ENCODE measurements around the gene AZU1.

Gene AZU1

DNA sequence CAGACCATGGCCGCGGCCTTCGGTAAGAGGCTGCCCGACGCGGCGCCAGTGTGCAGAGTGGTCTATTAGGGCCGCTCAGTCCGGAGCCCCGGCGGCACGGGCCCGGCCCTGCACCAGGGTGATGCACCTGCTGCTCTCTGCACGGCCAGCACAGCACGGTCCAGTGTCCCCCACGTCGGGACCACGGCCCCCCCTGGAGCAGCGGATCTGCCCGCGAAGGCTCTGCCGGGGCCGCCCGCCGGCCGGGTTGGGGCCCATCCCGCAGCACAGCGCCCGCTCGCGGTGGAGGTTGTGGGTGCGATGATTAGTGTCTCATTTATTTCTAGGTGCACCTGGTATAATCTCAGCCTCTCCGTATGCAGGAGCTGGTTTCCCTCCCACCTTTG, 22.5 kb upstream of the AZU1 start:
- peaks cover 15 to 49% of the 10 kb centered on the region in 2 donors for H3K4me1 ChIP-seq (ENCODE audit: control insufficient read depth in 1 of 2, insufficient read depth in 2 of 2, low read length in 2 of 2)
- no peak overlapping the region for H3K27ac ChIP-seq (ENCODE audit: low read length)
- no peaks in the 10 kb centered on the region for H3K9me3 ChIP-seq (ENCODE audit: control insufficient read depth in 1 of 2, low read length in 2 of 2)
- no peaks in the 10 kb centered on the region for H3K27me3 ChIP-seq (ENCODE audit: low read depth, low read length)
- H3K36me3 ChIP-seq (ENCODE audit: control insufficient read depth in 1 of 2, insufficient read depth in 2 of 2, low read length in 2 of 2), result peaks cover 40 to 70% of the 10 kb centered on the region in 2 donors
- no peak overlapping the region for H3K4me3 ChIP-seq (ENCODE audit: low read depth in 1 of 2, low read length in 2 of 2)

DNA sequence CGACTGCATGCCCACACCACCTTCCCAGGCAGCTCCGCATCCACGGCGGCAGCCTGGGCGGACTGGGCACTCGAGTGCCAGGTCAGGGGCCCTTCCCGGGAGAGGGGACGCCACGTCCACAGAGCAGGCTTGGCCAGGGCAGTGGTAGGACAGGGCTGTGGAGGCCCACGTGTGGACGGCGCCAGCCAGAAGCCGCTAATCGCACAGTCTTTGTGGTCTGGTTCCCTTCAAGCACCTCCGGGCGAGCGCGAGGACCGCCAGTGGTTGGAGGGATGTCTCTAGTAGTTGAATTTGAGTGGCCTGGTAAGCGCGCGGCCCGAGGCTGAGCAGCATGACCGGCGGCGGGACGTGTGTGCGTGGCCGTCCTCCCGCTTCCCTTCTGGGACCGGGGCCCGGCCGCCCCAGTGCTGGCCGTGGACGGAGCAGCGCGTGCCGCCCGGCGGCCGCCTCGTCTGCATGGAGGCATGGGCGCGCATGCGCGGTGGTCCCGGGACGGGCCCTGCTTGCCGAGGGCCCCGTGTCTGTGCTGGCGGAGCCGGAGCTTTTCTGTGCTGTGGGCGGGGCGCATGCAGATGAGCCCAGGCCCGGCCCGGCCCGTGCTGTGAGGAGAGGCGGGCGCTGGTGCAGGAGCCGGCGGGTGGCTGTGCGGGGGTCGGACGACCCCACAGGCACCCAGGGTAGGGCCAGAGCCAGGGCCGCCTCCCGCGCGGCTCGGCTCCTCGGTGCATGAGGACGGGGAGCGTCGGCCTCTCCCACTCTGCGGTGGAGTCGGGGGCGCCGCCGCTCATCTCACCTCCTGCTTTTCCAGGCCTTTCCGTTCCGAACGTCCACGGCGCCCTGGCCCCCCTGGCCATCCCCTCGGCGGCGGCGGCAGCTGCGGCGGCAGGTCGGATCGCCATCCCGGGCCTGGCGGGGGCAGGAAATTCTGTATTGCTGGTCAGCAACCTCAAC, 21.8 kb upstream of the AZU1 start:
- Histone ChIP-seq H3K27ac (ENCODE audit: low read length) (no peak overlapping the region), H3K36me3 (ENCODE audit: control insufficient read depth in 1 of 2, insufficient read depth in 2 of 2, low read length in 2 of 2) (peaks cover 47 to 72% of the 10 kb centered on the region in 2 donors), H3K27me3 (ENCODE audit: low read depth, low read length) (no peaks in the 10 kb centered on the region)

GRCh38 chr19:806815-807421, 20.7 kb upstream of the AZU1 start:
- H3K36me3 ChIP-seq (ENCODE audit: control insufficient read depth in 1 of 2, insufficient read depth in 2 of 2, low read length in 2 of 2), result peaks cover 55 to 82% of the 10 kb centered on the region in 2 donors
- H3K4me1 ChIP-seq (ENCODE audit: control insufficient read depth in 1 of 2, insufficient read depth in 2 of 2, low read length in 2 of 2), result peaks cover 5 to 31% of the 10 kb centered on the region in 2 donors
- H3K27ac ChIP-seq (ENCODE audit: low read length), result no peak overlapping the region
- H3K4me3 ChIP-seq (ENCODE audit: low read depth in 1 of 2, low read length in 2 of 2), result no peak overlapping the region
- H3K27me3 ChIP-seq (ENCODE audit: low read depth, low read length), result no peaks in the 10 kb centered on the region
- H3K9me3 ChIP-seq (ENCODE audit: control insufficient read depth in 1 of 2, low read length in 2 of 2), result no peaks in the 10 kb centered on the region

More for the DNA sequence above, 21.8 kb upstream of the AZU1 start:
- H3K4me3 ChIP-seq (ENCODE audit: low read depth in 1 of 2, low read length in 2 of 2), result no peak overlapping the region
- H3K9me3 ChIP-seq (ENCODE audit: control insufficient read depth in 1 of 2, low read length in 2 of 2), result no peaks in the 10 kb centered on the region
- peaks cover 9 to 42% of the 10 kb centered on the region in 2 donors for H3K4me1 ChIP-seq (ENCODE audit: control insufficient read depth in 1 of 2, insufficient read depth in 2 of 2, low read length in 2 of 2)

DNA sequence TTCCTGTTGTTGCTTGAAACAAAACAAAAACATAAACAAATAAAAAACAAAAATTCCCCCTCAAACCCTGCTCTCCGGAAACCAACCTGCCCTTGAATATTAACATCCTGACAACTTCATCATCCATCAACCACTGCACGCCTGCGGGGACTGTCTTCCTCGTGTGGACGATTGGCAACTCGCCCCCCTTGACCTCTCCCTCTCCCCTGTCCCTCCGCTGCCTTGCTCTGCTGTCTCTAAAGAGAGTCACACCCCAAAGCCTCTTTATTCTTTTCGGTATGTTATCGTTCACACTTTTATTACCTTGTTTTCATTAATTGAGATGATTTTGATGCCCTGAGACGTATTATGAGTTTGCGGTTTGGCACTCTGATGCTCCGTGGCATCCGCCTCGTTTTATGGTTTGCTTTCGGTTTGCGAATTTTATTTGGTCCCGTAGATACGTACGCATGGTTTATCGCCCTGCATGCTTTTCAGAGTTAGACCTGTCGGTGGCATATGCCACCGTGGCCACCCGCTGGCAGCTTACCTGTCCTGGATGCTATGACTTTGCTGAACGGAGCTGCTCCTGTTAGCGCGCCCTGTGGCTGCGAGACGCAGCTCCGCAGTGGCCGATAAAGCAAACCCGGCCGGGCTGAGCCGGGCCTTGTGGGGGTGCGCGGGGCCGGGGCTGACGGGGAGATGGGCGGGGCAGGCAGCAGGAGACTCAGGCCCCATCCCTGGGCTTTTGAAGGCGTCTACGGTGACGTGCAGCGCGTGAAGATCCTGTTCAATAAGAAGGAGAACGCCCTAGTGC, 19.8 kb upstream of the AZU1 start:
- Histone ChIP-seq H3K4me3 (ENCODE audit: low read depth in 1 of 2, low read length in 2 of 2) (no peak overlapping the region), H3K36me3 (ENCODE audit: control insufficient read depth in 1 of 2, insufficient read depth in 2 of 2, low read length in 2 of 2) (peaks cover 55 to 86% of the 10 kb centered on the region in 2 donors), H3K4me1 (ENCODE audit: control insufficient read depth in 1 of 2, insufficient read depth in 2 of 2, low read length in 2 of 2) (peaks cover 0 to 22% of the 10 kb centered on the region in 2 donors), H3K27me3 (ENCODE audit: low read depth, low read length) (no peaks in the 10 kb centered on the region), H3K9me3 (ENCODE audit: control insufficient read depth in 1 of 2, low read length in 2 of 2) (no peaks in the 10 kb centered on the region), H3K27ac (ENCODE audit: low read length) (no peak overlapping the region)

GRCh38 chr19:808423-808775, 19.2 kb upstream of the AZU1 start:
- no peaks in the 10 kb centered on the region for H3K9me3 ChIP-seq (ENCODE audit: control insufficient read depth in 1 of 2, low read length in 2 of 2)
- no peak overlapping the region for H3K4me3 ChIP-seq (ENCODE audit: low read depth in 1 of 2, low read length in 2 of 2)
- H3K4me1 ChIP-seq (ENCODE audit: control insufficient read depth in 1 of 2, insufficient read depth in 2 of 2, low read length in 2 of 2), result peaks cover 0 to 16% of the 10 kb centered on the region in 2 donors
- H3K27me3 ChIP-seq (ENCODE audit: low read depth, low read length), result no peaks in the 10 kb centered on the region
- H3K27ac ChIP-seq (ENCODE audit: low read length), result no peak overlapping the region
- H3K36me3 ChIP-seq (ENCODE audit: control insufficient read depth in 1 of 2, insufficient read depth in 2 of 2, low read length in 2 of 2), result peaks cover 55 to 92% of the 10 kb centered on the region in 2 donors

DNA sequence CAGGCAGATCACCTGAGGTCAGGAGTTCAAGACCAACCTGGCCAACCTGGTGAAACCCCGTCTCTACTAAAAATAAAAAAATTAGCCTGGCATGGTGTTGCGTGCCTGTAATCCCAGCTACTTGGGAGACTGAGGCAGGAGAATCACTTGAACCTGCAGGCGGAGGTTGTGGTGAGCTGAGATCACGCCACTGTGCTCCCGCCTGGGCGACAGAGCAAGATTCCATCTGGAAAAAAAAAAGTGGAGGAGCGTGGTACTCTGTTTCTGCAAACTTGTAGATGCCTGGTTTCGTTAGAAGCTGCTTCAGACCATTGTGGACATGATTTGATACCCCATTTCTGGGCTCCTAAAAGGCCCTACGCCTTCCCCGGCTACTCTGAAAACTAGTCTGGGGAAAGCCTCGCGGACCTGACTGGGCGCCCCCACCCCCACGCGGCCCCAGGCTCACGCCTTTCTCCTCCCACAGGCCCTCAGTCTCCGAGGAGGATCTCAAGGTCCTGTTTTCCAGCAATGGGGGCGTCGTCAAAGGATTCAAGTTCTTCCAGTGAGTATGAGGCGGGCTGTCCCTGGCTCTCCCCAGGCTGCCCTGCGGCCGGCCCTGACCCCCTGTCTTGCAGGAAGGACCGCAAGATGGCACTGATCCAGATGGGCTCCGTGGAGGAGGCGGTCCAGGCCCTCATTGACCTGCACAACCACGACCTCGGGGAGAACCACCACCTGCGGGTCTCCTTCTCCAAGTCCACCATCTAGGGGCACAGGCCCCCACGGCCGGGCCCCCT, 17.4 kb upstream of the AZU1 start:
- H3K4me3 ChIP-seq (ENCODE audit: low read depth in 1 of 2, low read length in 2 of 2), result no peak overlapping the region
- no peak overlapping the region for H3K27ac ChIP-seq (ENCODE audit: low read length)
- H3K27me3 ChIP-seq (ENCODE audit: low read depth, low read length), result no peaks in the 10 kb centered on the region
- H3K4me1 ChIP-seq (ENCODE audit: control insufficient read depth in 1 of 2, insufficient read depth in 2 of 2, low read length in 2 of 2), result no peaks in the 10 kb centered on the region
- peaks cover 42 to 78% of the 10 kb centered on the region in 2 donors for H3K36me3 ChIP-seq (ENCODE audit: control insufficient read depth in 1 of 2, insufficient read depth in 2 of 2, low read length in 2 of 2)
- H3K9me3 ChIP-seq (ENCODE audit: control insufficient read depth in 1 of 2, low read length in 2 of 2), result no peaks in the 10 kb centered on the region

GRCh38 chr19:810883-811489, 16.7 kb upstream of the AZU1 start:
- peaks cover 38 to 71% of the 10 kb centered on the region in 2 donors for H3K36me3 ChIP-seq (ENCODE audit: control insufficient read depth in 1 of 2, insufficient read depth in 2 of 2, low read length in 2 of 2)
- no peaks in the 10 kb centered on the region for H3K9me3 ChIP-seq (ENCODE audit: control insufficient read depth in 1 of 2, low read length in 2 of 2)
- H3K27me3 ChIP-seq (ENCODE audit: low read depth, low read length), result no peaks in the 10 kb centered on the region
- no peak overlapping the region for H3K27ac ChIP-seq (ENCODE audit: low read length)
- no peaks in the 10 kb centered on the region for H3K4me1 ChIP-seq (ENCODE audit: control insufficient read depth in 1 of 2, insufficient read depth in 2 of 2, low read length in 2 of 2)
- no peak overlapping the region for H3K4me3 ChIP-seq (ENCODE audit: low read depth in 1 of 2, low read length in 2 of 2)

GRCh38 chr19:811506-812048, 16.1 kb upstream of the AZU1 start:
- no peaks in the 10 kb centered on the region for H3K27me3 ChIP-seq (ENCODE audit: low read depth, low read length)
- no peak overlapping the region for H3K4me3 ChIP-seq (ENCODE audit: low read depth in 1 of 2, low read length in 2 of 2)
- H3K27ac ChIP-seq (ENCODE audit: low read length), result no peak overlapping the region
- no peaks in the 10 kb centered on the region for H3K4me1 ChIP-seq (ENCODE audit: control insufficient read depth in 1 of 2, insufficient read depth in 2 of 2, low read length in 2 of 2)
- no peaks in the 10 kb centered on the region for H3K9me3 ChIP-seq (ENCODE audit: control insufficient read depth in 1 of 2, low read length in 2 of 2)
- peaks cover 36 to 65% of the 10 kb centered on the region in 2 donors for H3K36me3 ChIP-seq (ENCODE audit: control insufficient read depth in 1 of 2, insufficient read depth in 2 of 2, low read length in 2 of 2)

DNA sequence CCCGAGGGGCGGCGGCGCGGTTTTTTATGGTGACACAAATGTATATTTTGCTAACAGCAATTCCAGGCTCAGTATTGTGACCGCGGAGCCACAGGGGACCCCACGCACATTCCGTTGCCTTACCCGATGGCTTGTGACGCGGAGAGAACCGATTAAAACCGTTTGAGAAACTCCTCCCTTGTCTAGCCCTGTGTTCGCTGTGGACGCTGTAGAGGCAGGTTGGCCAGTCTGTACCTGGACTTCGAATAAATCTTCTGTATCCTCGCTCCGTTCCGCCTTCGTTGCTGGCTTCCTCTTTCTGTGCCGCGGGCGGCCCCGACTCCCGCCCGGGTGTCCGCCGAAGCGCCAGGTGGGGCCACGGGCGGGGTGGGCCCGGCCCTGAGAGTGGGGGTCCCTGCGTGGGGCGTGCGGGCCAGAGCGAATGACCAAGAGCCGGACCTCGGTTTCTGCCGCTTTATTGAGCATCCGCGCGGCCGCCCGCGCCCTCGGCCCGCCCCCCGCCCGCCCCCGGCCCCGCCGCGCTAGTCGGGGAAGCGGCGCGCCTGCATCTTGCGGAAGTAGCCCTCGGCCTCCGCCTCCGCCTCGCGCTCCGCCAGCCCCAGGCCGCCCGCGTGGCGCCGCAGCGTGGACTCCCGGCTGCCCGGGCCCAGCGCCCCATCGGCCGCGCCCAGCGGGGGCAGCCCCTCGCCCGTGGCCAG, 15.4 kb upstream of the AZU1 start:
- no peak overlapping the region for H3K4me3 ChIP-seq (ENCODE audit: low read depth in 1 of 2, low read length in 2 of 2)
- H3K27me3 ChIP-seq (ENCODE audit: low read depth, low read length), result no peaks in the 10 kb centered on the region
- H3K36me3 ChIP-seq (ENCODE audit: control insufficient read depth in 1 of 2, insufficient read depth in 2 of 2, low read length in 2 of 2), result peaks cover 30 to 59% of the 10 kb centered on the region in 2 donors
- H3K4me1 ChIP-seq (ENCODE audit: control insufficient read depth in 1 of 2, insufficient read depth in 2 of 2, low read length in 2 of 2), result no peaks in the 10 kb centered on the region
- no peak overlapping the region for H3K27ac ChIP-seq (ENCODE audit: low read length)
- H3K9me3 ChIP-seq (ENCODE audit: control insufficient read depth in 1 of 2, low read length in 2 of 2), result no peaks in the 10 kb centered on the region

DNA sequence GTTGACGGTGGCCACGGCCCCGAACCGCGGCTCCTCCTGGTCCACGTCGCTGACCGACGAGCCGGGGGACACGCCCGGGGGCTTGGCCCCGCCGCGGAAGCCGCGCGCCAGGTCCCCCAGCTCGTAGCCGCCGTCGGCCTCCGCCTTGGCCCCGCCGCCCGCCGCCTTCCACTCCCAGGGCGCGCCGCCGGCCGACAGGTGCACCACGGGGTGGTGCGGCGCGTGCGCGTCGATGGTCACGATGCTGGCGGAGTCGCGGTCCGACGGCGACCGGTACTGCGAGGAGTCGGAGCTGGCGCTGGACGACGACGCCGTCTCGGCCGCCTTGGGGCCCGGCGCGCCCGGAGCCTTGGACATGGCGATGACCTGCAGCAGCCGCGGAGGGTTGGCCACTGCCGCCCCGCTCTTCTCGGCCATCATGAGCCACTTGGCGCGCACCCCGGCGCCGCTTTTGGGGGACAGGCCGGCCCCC, 14.9 kb upstream of the AZU1 start:
- H3K9me3 ChIP-seq (ENCODE audit: control insufficient read depth in 1 of 2, low read length in 2 of 2), result no peaks in the 10 kb centered on the region
- no peak overlapping the region for H3K4me3 ChIP-seq (ENCODE audit: low read depth in 1 of 2, low read length in 2 of 2)
- no peak overlapping the region for H3K27ac ChIP-seq (ENCODE audit: low read length)
- no peaks in the 10 kb centered on the region for H3K4me1 ChIP-seq (ENCODE audit: control insufficient read depth in 1 of 2, insufficient read depth in 2 of 2, low read length in 2 of 2)
- H3K27me3 ChIP-seq (ENCODE audit: low read depth, low read length), result no peaks in the 10 kb centered on the region
- H3K36me3 ChIP-seq (ENCODE audit: control insufficient read depth in 1 of 2, insufficient read depth in 2 of 2, low read length in 2 of 2), result peaks cover 24 to 53% of the 10 kb centered on the region in 2 donors
